ENCODE measurements around the gene WNT2B.

Gene WNT2B

GRCh38 chr1:112529301-112529700, 20.5 kb downstream of the WNT2B start:
- DNase-seq: no peak

GRCh38 chr1:112530832-112531231, 22.1 kb downstream of the WNT2B start:
- DNase-seq: no peak

- no peak for DNase-seq
These were observed 23.3 kb downstream of the WNT2B start for GRCh38 chr1:112532064-112532463.

GRCh38 chr1:112533029-112533428, 24.3 kb downstream of the WNT2B start:
- no peak for DNase-seq

GRCh38 chr1:112536561-112536960, 27.8 kb downstream of the WNT2B start:
- DNase-seq: no peak

GRCh38 chr1:112537456-112537855, 28.7 kb downstream of the WNT2B start:
- DNase-seq: no peak

GRCh38 chr1:112538883-112539282, 30.1 kb downstream of the WNT2B start:
- no peak for DNase-seq

GRCh38 chr1:112540226-112540794, 31.5 kb downstream of the WNT2B start:
- DNase-seq: no peak

GRCh38 chr1:112541299-112541698, 32.5 kb downstream of the WNT2B start:
- no peak for DNase-seq

- no peak for DNase-seq
These were observed 33.6 kb downstream of the WNT2B start for GRCh38 chr1:112542206-112542973.

GRCh38 chr1:112544011-112544688, 35.4 kb downstream of the WNT2B start:
- DNase-seq: peak; percentile 42

- no peak for DNase-seq
These were observed 36.0 kb downstream of the WNT2B start for GRCh38 chr1:112544751-112545150.

- DNase-seq: no peak
These were observed 37.3 kb downstream of the WNT2B start for GRCh38 chr1:112546076-112546475.

GRCh38 chr1:112548547-112548946, 39.8 kb downstream of the WNT2B start:
- DNase-seq: no peak

GRCh38 chr1:112549590-112549989, 40.8 kb downstream of the WNT2B start:
- DNase-seq: no peak

- no peak for DNase-seq
These were observed 45.6 kb downstream of the WNT2B start for GRCh38 chr1:112554411-112554810.

GRCh38 chr1:112557385-112557784, 48.6 kb downstream of the WNT2B start:
- DNase-seq: peak; percentile 74

GRCh38 chr1:112558634-112559033, 49.9 kb downstream of the WNT2B start:
- no peak for DNase-seq

- DNase-seq: no peak
These were observed 54.6 kb downstream of the WNT2B start for GRCh38 chr1:112563341-112563740.

GRCh38 chr1:112564081-112564480, 55.3 kb downstream of the WNT2B start:
- no peak for DNase-seq

GRCh38 chr1:112565800-112566199, 57.0 kb downstream of the WNT2B start:
- DNase-seq: no peak

- DNase-seq: no peak
These were observed 66.5 kb downstream of the WNT2B start for GRCh38 chr1:112575154-112575804.

GRCh38 chr1:112576240-112576639, 67.5 kb downstream of the WNT2B start:
- DNase-seq: no peak

All from activated CD4-positive, alpha-beta T cell treated with anti-CD3 and anti-CD28 coated beads, Interleukin-2, amount 50 U/mL, for 16 hours (primary cell).